Nephron (organoid): ENCODE data around the gene ZNF488.

Source experiments
- H3K27ac Mint-ChIP-seq, 3 experiments: 2 replicates each; pipeline ENCODE4 v1.8.0; 2020; ENCODE audit warnings: mixed read lengths in 3 of 3, mild to moderate bottlenecking in 2 of 3, moderate library complexity in 1 of 3
- H3K27me3 Mint-ChIP-seq: 2 replicates; pipeline ENCODE4 v1.8.0; 2021; ENCODE audit warnings: low read depth, mild to moderate bottlenecking, moderate library complexity, mixed read lengths
- H3K36me3 Mint-ChIP-seq: 2 replicates; pipeline ENCODE4 v1.8.0; 2020; ENCODE audit warnings: low read depth, mixed read lengths
- H3K4me1 Mint-ChIP-seq: 2 replicates; pipeline ENCODE4 v1.8.0; 2020; ENCODE audit warnings: mixed read lengths
- H3K4me3 Mint-ChIP-seq, 3 experiments: 2 replicates each; pipeline ENCODE4 v1.8.0; 2020; ENCODE audit warnings: mild to moderate bottlenecking in 3 of 3, mixed read lengths in 3 of 3, moderate library complexity in 2 of 3
- H3K9me3 Mint-ChIP-seq: 2 replicates; pipeline ENCODE4 v1.8.0; 2020; ENCODE audit warnings: mixed read lengths
- CTCF ChIP-seq, 3 experiments: fragments of 200-600 bp; sonication (generic); IDR thresholded peaks; one replicate each; pipeline ENCODE4 v1.5.0; 2021; ENCODE audit warnings: antibody characterized with exemption in 3 of 3; ENCODE audit not compliant: unreplicated experiment in 3 of 3

Gene ZNF488

GRCh38 chr10:47337310-47337709 is 46.8 kb downstream of the ZNF488 start:
- H3K4me1 Mint-ChIP-seq: no peaks in the 10 kb centered on the region
- no peak overlapping the region for H3K4me3 Mint-ChIP-seq
- no peaks in the 10 kb centered on the region for H3K9me3 Mint-ChIP-seq
- no peaks in the 10 kb centered on the region for H3K36me3 Mint-ChIP-seq
- TF ChIP-seq CTCF (IDR thresholded peaks at IDR 0.05; ENCODE audit: unreplicated experiment in 3 of 3): no peak
- H3K27me3 Mint-ChIP-seq: peaks cover 20% of the 10 kb centered on the region
- no peak overlapping the region for H3K27ac Mint-ChIP-seq

GRCh38 chr10:47336387-47337134 is 47.5 kb downstream of the ZNF488 start:
- H3K4me3 Mint-ChIP-seq: no peak overlapping the region
- no peaks in the 10 kb centered on the region for H3K9me3 Mint-ChIP-seq
- peaks cover 24% of the 10 kb centered on the region for H3K27me3 Mint-ChIP-seq
- H3K27ac Mint-ChIP-seq: no peak overlapping the region
- no peak for TF ChIP-seq CTCF (IDR thresholded peaks at IDR 0.05; ENCODE audit: unreplicated experiment in 3 of 3)
- no peaks in the 10 kb centered on the region for H3K4me1 Mint-ChIP-seq
- no peaks in the 10 kb centered on the region for H3K36me3 Mint-ChIP-seq

GRCh38 chr10:47335906-47336305 is 48.2 kb downstream of the ZNF488 start:
- Mint-ChIP-seq H3K4me3 (no peak overlapping the region), H3K4me1 (no peaks in the 10 kb centered on the region), H3K36me3 (no peaks in the 10 kb centered on the region), H3K27me3 (peaks cover 24% of the 10 kb centered on the region), H3K9me3 (no peaks in the 10 kb centered on the region), H3K27ac (no peak overlapping the region)
- TF ChIP-seq CTCF (IDR thresholded peaks at IDR 0.05; ENCODE audit: unreplicated experiment in 3 of 3): no peak

GRCh38 chr10:47334466-47335295 is 49.4 kb downstream of the ZNF488 start:
- Mint-ChIP-seq H3K4me1 (no peaks in the 10 kb centered on the region), H3K27me3 (peaks cover 19% of the 10 kb centered on the region), H3K4me3 (no peak overlapping the region), H3K9me3 (no peaks in the 10 kb centered on the region), H3K36me3 (no peaks in the 10 kb centered on the region), H3K27ac (no peak overlapping the region)
- TF ChIP-seq CTCF (IDR thresholded peaks at IDR 0.05; ENCODE audit: unreplicated experiment in 3 of 3): no peak

GRCh38 chr10:47333532-47333931 is 50.6 kb downstream of the ZNF488 start:
- H3K4me3 Mint-ChIP-seq: no peak overlapping the region
- H3K9me3 Mint-ChIP-seq: no peaks in the 10 kb centered on the region
- H3K27ac Mint-ChIP-seq: no peak overlapping the region
- no peaks in the 10 kb centered on the region for H3K36me3 Mint-ChIP-seq
- TF ChIP-seq CTCF (IDR thresholded peaks at IDR 0.05; ENCODE audit: unreplicated experiment in 3 of 3): no peak
- H3K4me1 Mint-ChIP-seq: no peaks in the 10 kb centered on the region
- H3K27me3 Mint-ChIP-seq: peaks cover 17% of the 10 kb centered on the region
